Measurements from ENCODE around the gene CASKIN2.

- no peak for TF ChIP-seq CTCF (IDR thresholded peaks at IDR 0.05; ENCODE audit: low read depth, low read length)
- no peak for TF ChIP-seq EZH2phosphoT487 (IDR thresholded peaks at IDR 0.05; ENCODE audit: low read depth)
Measured at GRCh38 chr17:75476752-75477489, 38.4 kb downstream of the CASKIN2 start.

Data from OCI-LY3 (cell line).